Measurements from ENCODE around the gene KRTAP5-3. TPM values are rescaled to one million over a fixed set of nuclear protein-coding genes. Genes with fewer than 3 reads are reported as not detected.
A peak's percentile ranks its signal among the peaks of the same experiment; 100 is the strongest.
"Not testable (repeated sequence)": the region's sequence is repeated elsewhere in the genome, so short reads cannot be mapped to it uniquely, and the experiment has no call there.

The KRTAP5-3 gene, protein sequence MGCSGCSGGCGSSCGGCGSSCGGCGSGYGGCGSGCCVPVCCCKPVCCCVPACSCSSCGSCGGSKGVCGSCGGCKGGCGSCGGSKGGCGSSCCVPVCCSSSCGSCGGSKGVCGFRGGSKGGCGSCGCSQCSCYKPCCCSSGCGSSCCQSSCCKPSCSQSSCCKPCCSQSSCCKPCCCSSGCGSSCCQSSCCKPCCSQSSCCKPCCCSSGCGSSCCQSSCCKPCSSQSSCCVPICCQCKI
- total RNA-seq = not detected
- long read RNA-seq = 0 reads

DNA sequence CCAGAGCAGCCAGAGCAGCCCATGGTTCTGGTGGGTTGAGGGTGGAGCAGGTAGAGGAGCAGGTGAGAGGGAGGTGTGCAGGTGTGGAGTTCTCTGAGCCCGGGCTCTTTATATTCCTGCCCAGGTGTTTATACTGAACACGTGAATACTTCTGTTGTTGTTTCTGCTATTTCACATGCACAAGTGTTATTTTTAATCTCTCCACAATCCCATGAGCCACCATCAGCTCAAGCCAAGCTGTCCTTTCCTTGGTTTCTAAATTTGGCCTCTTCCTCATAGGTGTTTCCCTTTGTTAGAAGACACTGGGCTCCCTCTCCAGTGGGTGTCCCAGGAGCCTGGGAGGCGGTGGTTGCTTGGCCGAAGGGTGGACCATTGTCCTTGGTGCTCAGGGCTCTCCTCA is at the start of gene KRTAP5-3:
KRTAP5-3 (minus strand) TSS at position 101 of the 400 bp plus-strand sequence; CDS start at position 23, 78 bp downstream.
- DNase-seq (no peak), ATAC-seq (peak; percentile 50)
- intact Hi-C loops (cut with micrococcal nuclease) = no loop called here

DNA sequence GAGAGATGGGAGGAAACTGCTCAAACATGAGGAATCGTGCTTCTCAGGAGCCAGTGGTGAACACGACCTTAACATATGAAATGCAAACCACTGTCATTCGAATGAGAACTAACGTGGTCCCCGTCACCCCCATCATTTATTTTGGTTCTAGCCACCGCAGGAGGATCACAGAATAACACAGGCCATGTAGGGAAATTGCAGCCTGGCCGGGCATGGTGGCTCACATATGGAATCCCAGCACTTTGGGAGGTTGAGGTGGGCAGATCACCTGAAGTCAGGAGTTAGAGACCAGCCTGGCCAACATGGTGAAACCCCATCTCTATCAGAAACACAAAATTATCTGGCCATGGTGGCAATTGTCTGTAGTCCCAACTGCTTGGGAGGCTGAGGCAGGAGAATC is 48.4 kb upstream of the KRTAP5-3 start:
- no peak for DNase-seq
- ATAC-seq = no peak
- intact Hi-C loops (cut with micrococcal nuclease) = no loop called here

DNA sequence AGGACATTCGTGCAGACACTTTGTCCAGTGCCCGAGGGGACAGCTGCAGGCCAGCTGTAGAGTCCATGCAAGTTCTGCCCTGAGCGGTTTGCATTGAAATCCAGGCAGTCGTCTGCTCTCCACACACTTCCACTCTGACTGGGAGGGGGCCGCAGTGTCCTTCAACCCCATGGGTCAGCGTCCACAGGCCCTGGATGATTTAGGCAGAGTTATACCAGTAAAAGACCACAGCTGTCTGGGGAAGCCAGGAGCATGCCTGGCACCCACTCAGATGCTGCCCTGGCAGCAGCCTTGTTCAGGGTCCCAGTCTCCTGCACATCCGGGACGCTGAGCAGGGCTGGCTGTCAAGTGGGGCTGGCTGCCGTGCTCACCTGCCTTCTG is 47.8 kb upstream of the KRTAP5-3 start:
- DNase-seq (no peak), ATAC-seq (no peak)
- intact Hi-C loops (cut with micrococcal nuclease) = no loop called here

DNA sequence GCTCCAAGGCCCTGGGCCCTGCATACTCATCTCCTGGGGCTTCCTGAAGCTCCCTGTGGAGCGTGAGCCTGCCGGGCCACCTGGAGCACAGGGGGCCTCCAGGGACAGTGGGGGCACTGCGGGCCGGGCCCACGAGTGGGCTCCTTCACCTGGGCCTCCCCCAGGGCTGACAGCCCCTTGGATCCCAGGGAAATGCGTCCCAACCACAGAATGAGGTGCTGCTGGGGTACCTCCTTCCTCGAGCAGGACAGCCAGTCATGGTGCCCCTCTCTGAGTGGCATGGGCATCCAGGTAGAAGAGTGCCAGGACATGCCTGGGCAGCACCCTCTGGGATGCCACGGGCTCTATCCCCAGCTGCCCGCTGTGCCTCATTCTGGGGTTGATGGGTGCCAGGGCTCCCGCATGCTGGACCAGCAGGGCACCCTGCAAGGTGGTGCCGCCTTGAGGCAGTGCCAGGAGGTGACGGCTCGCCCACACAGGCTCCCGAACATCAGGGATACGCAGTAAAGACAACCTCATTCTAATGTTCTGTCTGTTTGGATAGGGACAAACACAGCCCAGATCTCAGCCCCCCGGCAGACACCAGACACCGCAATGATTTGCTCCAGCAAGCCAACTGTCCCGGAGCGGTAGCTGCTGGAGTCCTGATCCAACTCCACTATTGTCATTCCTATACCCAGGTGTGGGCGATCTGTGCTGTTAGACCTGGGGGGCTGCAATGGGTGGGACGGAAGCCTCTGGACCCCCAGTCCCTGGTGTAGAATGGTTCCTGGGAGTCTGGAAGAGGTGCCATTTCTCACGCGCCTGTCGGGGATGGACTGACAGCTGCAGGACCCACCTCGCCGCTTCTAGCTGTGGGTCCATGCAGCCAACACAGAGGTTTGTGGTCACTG is 47.2 kb upstream of the KRTAP5-3 start:
- intact Hi-C loops (cut with micrococcal nuclease) = no loop called here
- no peak for ATAC-seq

DNA sequence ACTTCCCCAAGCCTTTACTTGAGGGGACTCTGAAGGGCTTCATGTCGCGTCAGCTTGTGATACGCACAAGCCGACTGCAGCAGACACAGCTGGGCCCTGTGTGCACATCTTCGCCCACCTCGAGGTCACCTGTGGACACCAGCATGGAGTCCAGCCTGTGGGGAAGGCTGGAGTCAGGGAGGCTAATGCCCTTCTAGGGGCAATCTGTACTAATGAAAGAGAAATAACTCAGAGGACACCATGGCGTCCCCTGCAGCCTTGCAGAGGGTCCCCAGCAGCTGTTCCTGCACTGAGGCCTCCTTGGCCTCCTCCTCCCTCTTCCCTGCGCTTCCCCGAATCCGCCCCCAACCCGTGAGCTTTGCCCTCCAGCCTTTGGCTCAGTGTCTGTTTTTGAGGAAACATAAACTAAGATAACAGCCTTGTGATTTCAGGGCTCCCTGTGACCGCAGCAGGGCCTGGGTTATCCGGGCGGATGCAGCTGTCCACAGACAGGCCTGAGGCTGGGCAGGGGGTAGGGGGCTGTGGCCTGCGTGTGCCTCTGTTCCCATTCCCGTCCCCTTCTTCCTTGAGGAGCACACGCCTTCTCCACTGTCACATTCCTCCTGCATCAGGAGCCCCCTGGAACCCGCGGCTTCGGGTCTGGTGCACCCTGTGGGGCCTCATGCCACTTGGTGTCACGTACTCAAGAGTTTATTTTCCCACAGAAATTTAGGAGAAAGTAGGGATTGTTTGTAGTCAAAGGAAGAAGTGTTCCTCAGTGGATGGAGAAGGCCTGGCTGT is 46.3 kb upstream of the KRTAP5-3 start:
- no peak for ATAC-seq
- no peak for DNase-seq
- intact Hi-C loops (cut with micrococcal nuclease) = no loop called here

More for the DNA sequence above, 47.2 kb upstream of the KRTAP5-3 start:
- no peak for DNase-seq

DNA sequence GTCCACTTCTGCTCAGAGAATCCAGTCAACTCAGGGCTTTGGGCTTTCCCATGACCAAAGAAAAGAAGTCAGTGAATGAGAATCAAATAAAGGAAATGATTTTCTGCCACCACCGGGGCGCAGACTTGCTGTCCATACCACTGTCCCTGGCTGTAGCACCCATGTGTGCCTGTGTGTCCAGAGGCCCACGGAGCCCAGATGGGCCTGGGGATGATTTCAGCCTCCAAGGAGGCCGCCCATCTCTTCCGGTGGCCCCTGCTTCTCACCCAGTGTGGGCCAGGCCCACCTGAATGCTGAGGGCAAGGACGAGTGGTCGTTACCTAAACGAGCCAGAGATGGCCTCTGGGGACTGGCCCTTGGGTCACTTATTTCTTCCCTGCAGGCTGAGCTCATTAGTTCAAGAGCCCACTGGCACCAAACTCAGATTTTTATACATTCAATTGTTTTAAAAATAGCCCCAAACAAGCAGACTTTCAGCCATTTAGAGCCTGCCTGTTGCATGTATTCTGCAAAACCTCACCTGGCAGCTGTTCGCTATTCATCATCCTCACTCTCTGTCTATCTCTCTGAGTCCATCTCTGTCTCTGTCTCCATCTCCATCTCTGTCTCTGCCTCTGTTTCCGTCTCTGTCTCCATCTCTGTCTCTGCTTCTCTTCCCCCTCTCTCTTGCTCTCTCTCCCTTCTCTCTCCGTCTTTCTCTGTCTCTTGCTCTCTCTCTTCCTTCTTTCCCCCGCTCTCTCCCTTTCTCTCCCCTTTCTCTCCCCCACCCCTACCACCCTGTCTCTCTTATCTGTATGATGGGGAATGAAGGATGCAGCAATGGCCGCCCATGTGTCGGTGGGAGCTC is 45.5 kb upstream of the KRTAP5-3 start:
- no peak for ATAC-seq
- no peak for DNase-seq
- intact Hi-C loops (cut with micrococcal nuclease) = no loop called here

DNA sequence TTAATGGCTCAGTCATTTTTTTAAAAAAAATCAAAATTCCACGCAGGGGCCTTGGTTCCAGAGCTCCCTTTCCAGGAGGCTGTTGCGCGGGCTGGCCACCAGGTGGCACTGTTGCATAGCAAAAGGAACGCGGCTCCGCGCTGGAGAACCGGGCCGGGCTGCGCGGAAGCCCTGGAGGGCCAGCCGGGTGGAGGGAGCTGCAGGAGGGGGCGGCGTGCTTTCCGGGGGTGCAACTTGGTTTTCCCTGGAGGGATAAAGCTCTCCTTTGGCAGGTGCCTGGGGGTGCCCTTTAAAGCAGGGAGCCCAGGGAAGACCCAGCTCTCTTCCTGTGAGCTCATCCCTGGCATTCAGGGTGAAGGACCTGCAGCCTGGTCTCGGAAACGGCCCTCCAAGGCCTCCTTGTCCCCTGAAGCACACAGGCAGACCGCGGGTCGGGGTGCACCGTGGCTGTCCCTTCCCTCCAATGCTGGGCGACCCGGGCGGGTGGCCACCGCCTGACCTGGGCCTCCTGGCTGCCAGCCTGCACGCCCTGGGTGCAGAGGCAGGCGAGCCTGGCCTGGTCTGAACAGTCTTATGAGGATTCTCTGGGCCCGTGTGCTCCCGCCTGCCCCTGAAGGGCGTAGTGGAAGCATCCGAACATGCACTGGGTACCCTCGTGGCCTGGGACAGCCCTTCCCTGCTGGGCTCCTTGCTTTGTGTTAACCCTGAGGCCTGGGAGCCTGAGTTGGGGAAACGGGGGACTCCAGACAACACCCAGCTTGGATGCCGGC is 44.7 kb upstream of the KRTAP5-3 start:
- intact Hi-C loops (cut with micrococcal nuclease) = no loop called here
- DNase-seq = peak; percentile 83
- peak; percentile 90 for ATAC-seq

DNA sequence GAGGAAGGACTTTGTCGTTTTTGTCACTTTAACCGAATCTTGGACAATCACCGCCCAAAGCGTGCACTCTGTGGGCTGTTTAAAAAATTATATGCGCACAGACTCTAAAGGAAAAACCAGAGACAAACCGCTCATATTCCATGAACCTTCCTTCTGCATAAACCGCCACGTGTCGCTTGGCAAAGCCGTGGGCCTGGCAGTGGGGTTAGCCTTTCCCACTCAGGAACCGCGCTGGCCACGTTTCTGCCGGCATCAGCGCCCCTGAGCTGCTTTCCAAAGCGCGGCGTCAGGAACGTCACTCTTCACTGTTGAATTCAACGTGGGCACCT is 44.1 kb upstream of the KRTAP5-3 start:
- DNase-seq = no peak
- ATAC-seq = no peak
- intact Hi-C loops (cut with micrococcal nuclease) = no loop called here

DNA sequence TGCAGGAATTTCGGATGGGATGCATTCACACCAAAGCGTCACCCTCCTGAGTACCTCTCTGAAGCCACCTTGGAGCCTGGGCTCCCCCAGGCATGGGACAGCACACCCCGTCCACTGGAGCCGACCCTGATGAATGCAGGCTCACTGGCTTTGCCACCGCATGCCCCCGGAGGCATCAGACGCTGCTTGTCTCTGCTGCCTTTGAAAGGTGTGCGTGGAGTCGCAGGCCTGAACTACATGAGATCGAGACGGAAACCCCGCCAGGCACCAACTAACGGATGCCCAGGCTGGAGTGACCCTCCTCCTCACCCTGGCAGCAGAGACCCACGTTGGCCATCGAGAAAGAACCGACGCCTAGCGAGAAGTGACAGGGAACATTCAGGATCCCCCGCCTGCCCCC is 43.8 kb upstream of the KRTAP5-3 start:
- no peak for DNase-seq
- no peak for ATAC-seq
- intact Hi-C loops (cut with micrococcal nuclease) = no loop called here

DNA sequence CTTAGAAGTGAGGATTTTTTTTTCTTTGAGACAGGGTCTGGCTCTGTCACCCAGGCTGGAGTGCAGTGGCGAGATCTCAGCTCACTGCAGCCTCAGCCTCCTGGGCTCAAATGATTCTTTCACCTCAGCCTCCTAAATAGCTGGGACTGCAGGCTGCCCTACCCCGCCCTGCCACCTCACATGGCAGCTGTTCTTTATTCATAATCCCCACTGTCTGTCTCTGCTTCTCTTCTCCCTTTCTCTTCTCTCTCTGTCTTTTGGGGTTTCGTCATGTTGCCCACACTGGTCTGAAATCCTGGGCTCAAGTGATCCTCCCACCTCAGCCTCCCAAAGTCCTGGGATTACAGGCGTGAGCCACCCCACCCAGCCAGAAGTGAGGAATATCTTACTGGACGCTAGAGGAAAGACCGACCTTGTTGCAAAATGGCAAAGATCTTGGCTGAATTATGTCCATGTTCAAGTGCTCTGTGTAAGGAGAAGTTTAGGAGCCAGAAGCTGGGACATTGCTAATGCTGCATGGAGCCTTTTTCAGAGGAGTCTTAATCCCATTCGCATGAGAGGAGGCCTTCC is 43.2 kb upstream of the KRTAP5-3 start:
- DNase-seq (no peak), ATAC-seq (no peak)

DNA sequence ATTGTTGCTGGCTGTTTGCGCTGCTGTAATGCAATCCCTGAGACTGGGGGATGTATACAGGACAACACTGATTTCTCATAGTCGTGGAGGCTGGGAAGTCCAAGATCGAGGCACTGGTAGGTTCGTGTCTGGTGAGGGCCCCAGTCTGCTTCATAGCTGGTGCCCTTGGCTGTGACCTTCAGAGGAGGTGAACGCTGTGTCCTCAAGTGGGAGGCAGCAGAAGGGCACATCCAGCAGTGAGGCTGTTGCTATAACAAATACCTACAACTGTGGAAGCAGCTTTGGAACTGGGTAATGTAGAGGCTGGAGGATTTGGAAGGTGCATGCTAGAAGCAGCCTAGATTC is 42.6 kb upstream of the KRTAP5-3 start:
- no peak for ATAC-seq
- no peak for DNase-seq
- intact Hi-C loops (cut with micrococcal nuclease) = no loop called here

More for the DNA sequence above, 43.2 kb upstream of the KRTAP5-3 start:
- intact Hi-C loops (cut with micrococcal nuclease) = no loop called here

DNA sequence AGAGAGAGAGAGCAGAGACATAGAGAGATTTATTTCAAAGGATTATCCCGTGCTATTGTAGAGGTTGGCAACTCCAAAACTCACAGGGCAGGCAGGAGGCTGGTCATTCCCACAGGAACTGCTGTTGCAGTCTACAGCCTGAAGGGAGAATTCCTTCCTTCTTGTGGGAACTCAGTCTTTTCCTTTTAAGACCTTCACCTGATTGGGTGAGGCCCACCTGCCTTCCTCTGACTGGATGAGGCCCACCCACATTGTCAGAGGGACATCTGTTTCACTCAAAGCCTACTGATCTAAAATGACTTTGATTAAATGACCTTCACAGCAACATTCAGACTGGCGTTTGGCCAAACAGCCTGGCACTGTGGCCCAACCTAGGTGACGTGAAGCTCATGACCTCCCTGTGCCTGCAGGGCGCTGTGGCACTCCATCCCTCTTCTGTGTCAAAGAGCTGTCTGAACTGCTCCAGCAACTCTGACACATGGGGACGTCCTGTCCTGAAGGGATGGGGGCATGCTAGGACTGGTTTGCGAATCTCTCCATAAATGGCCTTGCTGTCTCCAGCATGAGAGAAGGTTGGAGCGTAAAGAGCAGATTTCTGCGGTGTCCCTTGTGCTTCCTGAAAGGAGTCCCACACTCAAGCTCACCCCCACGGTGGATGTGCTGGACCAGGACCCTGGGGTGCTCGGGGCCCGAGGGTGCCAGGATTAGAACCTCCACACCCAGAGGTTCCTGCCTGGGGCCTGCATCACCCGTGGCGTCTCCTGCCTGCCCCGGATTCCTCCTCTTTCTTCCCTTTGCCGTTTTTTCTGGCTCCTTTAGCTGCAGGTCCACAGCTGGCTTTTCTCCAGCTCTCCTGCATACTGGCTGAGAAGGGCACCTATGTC is 42.0 kb upstream of the KRTAP5-3 start:
- DNase-seq = no peak
- intact Hi-C loops (cut with micrococcal nuclease) = no loop called here
- no peak for ATAC-seq

DNA sequence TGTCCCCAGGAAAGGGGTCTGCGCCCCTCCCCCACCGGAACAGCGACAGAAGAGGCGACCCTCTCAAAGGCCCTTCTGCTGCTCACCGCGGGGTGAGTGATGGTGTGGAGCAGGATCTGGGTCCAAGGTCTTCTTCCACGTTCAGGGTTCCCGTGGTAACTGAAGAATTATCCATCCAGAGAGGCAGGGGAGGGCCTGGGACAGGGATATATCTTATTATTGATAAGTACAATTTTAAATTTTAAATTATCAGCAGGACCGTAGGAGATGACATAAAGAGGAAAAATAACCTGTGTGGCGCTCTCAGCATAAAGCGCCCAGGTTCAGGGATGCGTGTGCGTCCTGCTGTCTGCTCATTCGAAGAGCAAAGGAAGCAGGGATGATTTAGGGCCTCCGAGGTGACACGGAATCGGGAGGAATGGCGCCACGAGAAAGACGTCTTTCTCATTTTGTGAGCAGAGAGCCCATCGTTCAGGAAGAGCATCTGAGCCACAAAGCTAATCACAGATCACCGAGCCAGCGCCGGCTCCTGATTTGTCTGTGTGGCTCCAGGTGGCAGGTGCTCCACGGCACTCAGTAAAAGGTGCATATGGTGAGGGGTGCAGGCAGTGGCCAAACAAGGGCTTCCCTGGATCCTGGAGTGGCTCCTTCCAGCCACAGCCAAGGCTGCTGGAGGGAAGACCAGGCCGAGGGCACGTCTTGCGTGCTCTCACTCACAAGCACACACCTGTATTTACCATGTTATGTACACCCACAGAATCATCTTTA is 40.6 kb upstream of the KRTAP5-3 start:
- DNase-seq = no peak
- intact Hi-C loops (cut with micrococcal nuclease) = no loop called here
- ATAC-seq = no peak

DNA sequence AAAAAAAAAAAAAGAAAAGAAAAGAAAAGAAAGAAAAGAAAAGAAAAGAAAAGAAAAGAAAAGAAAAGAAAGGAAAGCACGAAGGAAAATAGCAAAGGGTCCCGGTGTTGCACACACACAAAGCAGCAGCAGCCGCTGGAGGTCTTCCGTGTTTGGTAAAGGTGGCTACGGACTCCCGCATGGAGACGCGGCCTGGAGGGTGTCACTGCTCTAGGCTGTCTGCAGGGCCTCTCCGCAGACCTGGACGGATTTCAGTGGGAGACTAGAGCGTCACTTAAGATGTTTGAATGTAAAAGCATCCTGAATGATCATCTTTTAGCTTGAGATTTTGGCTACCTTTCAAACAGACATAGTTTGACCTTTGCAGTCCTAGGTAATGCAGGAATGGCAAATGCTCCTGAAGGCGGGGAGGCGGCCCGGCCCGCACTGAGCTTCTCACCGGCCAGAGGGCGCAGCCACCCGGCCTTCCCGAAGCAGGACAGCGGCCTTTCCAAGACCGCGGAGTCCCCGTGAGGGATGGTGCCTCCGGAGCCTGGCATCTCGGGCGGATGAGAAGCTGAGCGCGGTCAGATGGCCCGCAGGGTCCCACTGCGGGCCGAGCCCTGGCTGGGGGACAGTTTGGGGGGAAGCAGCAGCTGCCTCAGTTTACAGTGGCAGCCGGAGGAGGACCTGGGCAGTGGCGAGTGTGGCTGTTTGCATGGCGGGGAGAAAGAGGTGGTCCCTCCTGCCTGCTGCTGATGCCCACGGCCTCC is 39.8 kb upstream of the KRTAP5-3 start:
- ATAC-seq = no peak

DNA sequence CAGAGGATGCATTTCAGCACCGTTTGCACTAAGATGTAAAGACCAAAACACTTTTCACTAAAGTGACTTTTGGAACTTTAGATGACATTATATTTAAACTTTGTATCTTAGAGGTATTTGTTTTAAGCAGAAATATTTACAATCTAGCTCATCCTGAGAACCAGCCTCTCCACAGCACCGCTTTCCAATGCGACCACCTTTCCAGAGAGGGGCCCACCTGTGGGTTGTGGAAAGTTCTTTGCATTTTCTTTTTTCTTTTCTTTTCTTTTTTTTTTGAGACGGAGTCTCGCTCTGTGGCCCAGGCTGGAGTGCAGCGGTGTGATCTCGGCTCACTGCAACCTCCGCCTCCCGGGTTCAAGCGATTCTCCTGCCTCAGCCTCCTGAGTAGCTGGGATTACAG is 38.3 kb upstream of the KRTAP5-3 start:
- ATAC-seq, DNase-seq: not testable (repeated sequence)

More for the DNA sequence above, 39.8 kb upstream of the KRTAP5-3 start:
- intact Hi-C loops (cut with micrococcal nuclease) = no loop called here
- DNase-seq = no peak

DNA sequence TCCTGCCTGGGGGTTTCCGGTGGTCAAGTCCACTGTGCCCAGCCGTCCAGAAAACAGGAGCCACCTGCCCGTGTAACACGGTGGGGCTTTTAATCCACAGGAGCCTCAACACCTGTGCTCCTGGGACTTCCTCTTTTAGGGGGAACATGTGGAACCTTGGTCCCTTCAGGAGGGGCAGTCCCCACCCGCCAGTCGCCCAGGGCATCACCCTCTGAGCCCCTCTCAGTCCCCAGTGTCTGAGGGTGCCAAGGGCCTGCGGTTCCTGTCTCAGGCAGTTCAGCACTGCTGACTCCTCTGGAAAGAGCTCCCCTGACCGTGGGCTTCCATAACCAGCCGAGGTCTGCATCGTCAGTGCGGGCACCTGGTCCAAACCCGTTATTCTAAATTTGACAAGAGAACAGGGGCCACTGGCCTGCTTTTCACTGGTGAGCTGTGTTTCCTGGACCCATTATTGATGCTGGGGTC is 37.1 kb upstream of the KRTAP5-3 start:
- DNase-seq = no peak
- no peak for ATAC-seq
- intact Hi-C loops (cut with micrococcal nuclease) = no loop called here

More for the DNA sequence above, 38.3 kb upstream of the KRTAP5-3 start:
- intact Hi-C loops (cut with micrococcal nuclease) = not testable (repeated sequence)
